Measurements from ENCODE around the gene IGFBP7. TPM values are rescaled to one million over a fixed set of nuclear protein-coding genes. Genes with fewer than 3 reads are reported as not detected.

IGFBP7 gene
- total and polyA plus RNA-seq, 2 donors (not counting 1 experiment from before 2014, with no cell fraction given), result 54.8 to 793 TPM

- Histone ChIP-seq H3K4me3 (replicated peaks in 1 of 4; ENCODE audit: control extremely low read depth in 1 of 4, insufficient read depth in 1 of 4, low read depth in 3 of 4, low read length in 4 of 4) (no peak overlapping the region), H2AFZ (ENCODE audit: low read length) (no peak overlapping the region), H3K79me2 (ENCODE audit: control insufficient read depth, insufficient read depth, low read length) (no peaks in the 10 kb centered on the region), H3K36me3 (ENCODE audit: control insufficient read depth, insufficient read depth, low read length) (no peaks in the 10 kb centered on the region), H3K4me2 (ENCODE audit: extremely low read depth, insufficient read depth, low read length) (no peak overlapping the region), H3K4me1 (ENCODE audit: control insufficient read depth, extremely low read depth, insufficient read depth, low read length) (no peaks in the 10 kb centered on the region), H4K20me1 (ENCODE audit: control insufficient read depth, extremely low read depth, insufficient read depth, low read length) (no peaks in the 10 kb centered on the region), H3K9me3 (ENCODE audit: control insufficient read depth, insufficient read depth, low read depth, low read length) (no peaks in the 10 kb centered on the region), H3K9ac (ENCODE audit: insufficient read depth, low read length) (no peak overlapping the region), H3K27me3 (ENCODE audit: control insufficient read depth, insufficient read depth, low read length) (no peaks in the 10 kb centered on the region), H3K27ac (ENCODE audit: insufficient read depth, low read length) (no peak overlapping the region)
- no peak for DNase-seq (ENCODE audit: low read depth in 2 of 2)
- TF ChIP-seq EZH2 (IDR thresholded peaks at IDR 0.05; ENCODE audit: low read length, missing control alignments), result no peak
- no peak for TF ChIP-seq CTCF (conservative IDR thresholded peaks at IDR 0.05 in 1 of 2, IDR thresholded peaks at IDR 0.05 in 1 of 2; ENCODE audit: low read depth in 1 of 2, low read length in 2 of 2)
These were observed 43.0 kb upstream of the IGFBP7 start for GRCh38 chr4:57153207-57153606.

GRCh38 chr4:57151481-57151880 is 41.3 kb upstream of the IGFBP7 start:
- H3K4me2 ChIP-seq (ENCODE audit: extremely low read depth, insufficient read depth, low read length), result no peak overlapping the region
- peak in 1 of 2 donors; percentile 46 for DNase-seq (ENCODE audit: low read depth in 2 of 2)
- H3K27ac ChIP-seq (ENCODE audit: insufficient read depth, low read length), result no peak overlapping the region
- H3K9ac ChIP-seq (ENCODE audit: insufficient read depth, low read length), result no peak overlapping the region
- H3K79me2 ChIP-seq (ENCODE audit: control insufficient read depth, insufficient read depth, low read length), result no peaks in the 10 kb centered on the region
- H2AFZ ChIP-seq (ENCODE audit: low read length), result no peak overlapping the region
- H3K36me3 ChIP-seq (ENCODE audit: control insufficient read depth, insufficient read depth, low read length), result no peaks in the 10 kb centered on the region
- H3K4me1 ChIP-seq (ENCODE audit: control insufficient read depth, extremely low read depth, insufficient read depth, low read length), result no peaks in the 10 kb centered on the region
- H3K27me3 ChIP-seq (ENCODE audit: control insufficient read depth, insufficient read depth, low read length), result no peaks in the 10 kb centered on the region
- no peak overlapping the region for H3K4me3 ChIP-seq (replicated peaks in 1 of 4; ENCODE audit: control extremely low read depth in 1 of 4, insufficient read depth in 1 of 4, low read depth in 3 of 4, low read length in 4 of 4)
- TF ChIP-seq CTCF (conservative IDR thresholded peaks at IDR 0.05 in 1 of 2, IDR thresholded peaks at IDR 0.05 in 1 of 2; ENCODE audit: low read depth in 1 of 2, low read length in 2 of 2) (no peak), EZH2 (IDR thresholded peaks at IDR 0.05; ENCODE audit: low read length, missing control alignments) (no peak)
- no peaks in the 10 kb centered on the region for H3K9me3 ChIP-seq (ENCODE audit: control insufficient read depth, insufficient read depth, low read depth, low read length)
- no peaks in the 10 kb centered on the region for H4K20me1 ChIP-seq (ENCODE audit: control insufficient read depth, extremely low read depth, insufficient read depth, low read length)

GRCh38 chr4:57149833-57150232 is 39.6 kb upstream of the IGFBP7 start:
- Histone ChIP-seq H3K9ac (ENCODE audit: insufficient read depth, low read length) (no peak overlapping the region), H3K4me1 (ENCODE audit: control insufficient read depth, extremely low read depth, insufficient read depth, low read length) (no peaks in the 10 kb centered on the region), H3K79me2 (ENCODE audit: control insufficient read depth, insufficient read depth, low read length) (no peaks in the 10 kb centered on the region), H3K9me3 (ENCODE audit: control insufficient read depth, insufficient read depth, low read depth, low read length) (no peaks in the 10 kb centered on the region), H2AFZ (ENCODE audit: low read length) (no peak overlapping the region), H3K27ac (ENCODE audit: insufficient read depth, low read length) (no peak overlapping the region), H4K20me1 (ENCODE audit: control insufficient read depth, extremely low read depth, insufficient read depth, low read length) (no peaks in the 10 kb centered on the region), H3K4me3 (replicated peaks in 1 of 4; ENCODE audit: control extremely low read depth in 1 of 4, insufficient read depth in 1 of 4, low read depth in 3 of 4, low read length in 4 of 4) (no peak overlapping the region), H3K36me3 (ENCODE audit: control insufficient read depth, insufficient read depth, low read length) (no peaks in the 10 kb centered on the region), H3K4me2 (ENCODE audit: extremely low read depth, insufficient read depth, low read length) (no peak overlapping the region), H3K27me3 (ENCODE audit: control insufficient read depth, insufficient read depth, low read length) (no peaks in the 10 kb centered on the region)
- TF ChIP-seq CTCF (conservative IDR thresholded peaks at IDR 0.05 in 1 of 2, IDR thresholded peaks at IDR 0.05 in 1 of 2; ENCODE audit: low read depth in 1 of 2, low read length in 2 of 2), result no peak
- DNase-seq (ENCODE audit: low read depth in 2 of 2), result peak in 1 of 2 donors; percentile 27
